AG10803 (cell line): Measurements from ENCODE around the gene DOK6.
"Not testable (repeated sequence)": the region's sequence is repeated elsewhere in the genome, so short reads cannot be mapped to it uniquely, and the experiment has no call there.

ENCODE experiments used
- DNase-seq: peaks from one replicate; pipeline ENCODE4 v3.0.0; 2010; ENCODE audit warnings: low read depth
- H3K4me3 ChIP-seq: 2 replicates; pipeline ENCODE4 v1.5.1; 2011; ENCODE audit warnings: mild to moderate bottlenecking, low read length, control low read depth
- CTCF ChIP-seq: conservative IDR thresholded peaks from 2 replicates; pipeline ENCODE4 v1.5.1; 2011; ENCODE audit warnings: mild to moderate bottlenecking, low read length, control low read depth, inconsistent platforms

The DOK6 gene

GRCh38 chr18:69872661-69873060 is 472.0 kb downstream of the DOK6 start:
- no peak overlapping the region for H3K4me3 ChIP-seq
- DNase-seq = no peak
- TF ChIP-seq CTCF = no peak

- TF ChIP-seq CTCF = no peak
- peak; percentile 60 for DNase-seq
- no peak overlapping the region for H3K4me3 ChIP-seq
Measured at GRCh38 chr18:69874058-69874457, 473.4 kb downstream of the DOK6 start.

DNA sequence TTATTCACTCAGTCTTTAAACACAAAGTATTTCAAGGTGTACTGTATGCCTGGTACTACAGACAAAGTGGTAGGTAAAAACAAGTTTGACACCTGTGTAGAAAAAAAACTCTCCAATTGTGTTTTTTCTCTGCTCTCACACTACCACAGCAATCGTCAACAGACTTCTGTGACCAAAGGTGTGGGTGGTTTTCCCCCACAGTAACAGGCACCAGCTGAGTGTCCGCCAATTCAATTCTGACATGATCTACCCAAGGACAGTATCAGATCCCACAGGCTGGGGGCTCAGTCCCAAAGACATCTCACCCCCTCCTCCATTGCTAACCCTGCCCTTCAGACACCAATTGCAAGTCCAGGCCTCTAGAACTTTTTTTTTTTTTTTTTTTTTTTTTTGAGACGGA is 475.8 kb downstream of the DOK6 start:
- no peak for TF ChIP-seq CTCF
- no peak overlapping the region for H3K4me3 ChIP-seq
- DNase-seq = no peak

GRCh38 chr18:69878213-69878933 is 477.7 kb downstream of the DOK6 start:
- TF ChIP-seq CTCF = no peak
- no peak for DNase-seq
- H3K4me3 ChIP-seq = no peak overlapping the region

GRCh38 chr18:69879051-69879450 is 478.4 kb downstream of the DOK6 start:
- H3K4me3 ChIP-seq, DNase-seq: not testable (repeated sequence)

GRCh38 chr18:69880083-69880482 is 479.4 kb downstream of the DOK6 start:
- no peak overlapping the region for H3K4me3 ChIP-seq
- no peak for DNase-seq
- TF ChIP-seq CTCF = no peak

DNA sequence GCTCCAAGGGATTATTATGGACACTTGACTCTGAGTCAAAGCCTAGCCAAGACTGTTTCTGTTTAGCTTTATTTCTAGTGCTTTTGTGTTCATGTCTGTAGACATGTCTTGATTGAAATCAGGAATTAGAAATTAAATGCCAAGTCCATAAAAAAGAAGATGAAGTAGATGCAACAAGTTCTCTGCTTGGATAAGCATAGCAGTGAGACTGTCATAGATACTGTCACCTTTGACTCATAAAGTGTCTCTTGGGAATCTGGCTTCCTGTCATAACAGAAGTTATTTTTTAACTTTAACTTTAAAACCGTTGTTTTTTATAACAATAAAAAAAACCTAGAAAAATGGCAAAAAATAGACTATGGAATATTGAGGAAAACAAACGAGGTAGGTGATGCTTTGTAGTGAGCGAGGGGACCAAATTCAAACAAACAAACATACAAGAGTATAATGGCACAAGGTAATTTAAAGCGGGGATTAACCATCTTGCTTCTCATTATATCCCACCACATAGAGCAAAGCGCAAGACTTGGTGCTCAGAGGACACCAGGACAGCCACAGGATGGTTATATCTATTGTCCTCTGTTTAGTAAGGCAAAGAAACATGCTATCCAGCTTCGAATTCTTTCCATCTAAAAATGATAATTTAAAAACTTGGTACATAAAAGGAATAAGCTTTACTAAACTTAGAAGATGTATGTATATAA is 482.4 kb downstream of the DOK6 start:
- no peak for DNase-seq
- no peak for TF ChIP-seq CTCF
- no peak overlapping the region for H3K4me3 ChIP-seq
